Stimulated activated CD8-positive, alpha-beta memory T cell treated with anti-CD3 and anti-CD28 coated beads, Interleukin-15, amount 100 ng/mL, for 4 hours (primary cell): ENCODE results near the gene AKT3.
"Not testable (repeated sequence)": the region's sequence is repeated elsewhere in the genome, so short reads cannot be mapped to it uniquely, and the experiment has no call there.

ENCODE experiments used
- DNase-seq, 2 donors: peaks; one replicate each; pipeline ENCODE4 v3.0.0-alpha.2; 2020; ENCODE audit warnings: low read depth in 2 of 2

Gene AKT3

GRCh38 chr1:243705585-243705984 lies 144.5 kb downstream of the AKT3 start:
- no peak for DNase-seq

DNA sequence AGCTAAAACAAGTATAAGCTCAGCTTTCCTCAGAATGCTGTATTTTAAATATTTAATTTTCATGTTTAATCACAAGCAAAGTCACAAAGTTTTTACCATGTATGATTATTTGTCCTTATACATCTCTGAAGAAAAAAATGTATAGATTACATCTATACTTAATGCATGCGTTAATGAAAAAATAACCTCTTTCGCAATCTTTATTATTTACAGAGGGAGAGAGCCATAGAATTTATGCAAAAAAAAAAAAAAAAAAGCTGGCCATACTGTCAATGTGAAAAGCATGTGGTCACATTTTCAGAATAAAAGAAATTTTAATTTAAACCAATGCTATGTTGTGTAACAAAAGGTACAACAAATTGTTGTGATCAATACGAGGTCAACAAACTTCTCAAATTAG lies 148.2 kb downstream of the AKT3 start:
- no peak for DNase-seq

- no peak for DNase-seq
Measured at GRCh38 chr1:243693800-243694199, 156.2 kb downstream of the AKT3 start.

DNA sequence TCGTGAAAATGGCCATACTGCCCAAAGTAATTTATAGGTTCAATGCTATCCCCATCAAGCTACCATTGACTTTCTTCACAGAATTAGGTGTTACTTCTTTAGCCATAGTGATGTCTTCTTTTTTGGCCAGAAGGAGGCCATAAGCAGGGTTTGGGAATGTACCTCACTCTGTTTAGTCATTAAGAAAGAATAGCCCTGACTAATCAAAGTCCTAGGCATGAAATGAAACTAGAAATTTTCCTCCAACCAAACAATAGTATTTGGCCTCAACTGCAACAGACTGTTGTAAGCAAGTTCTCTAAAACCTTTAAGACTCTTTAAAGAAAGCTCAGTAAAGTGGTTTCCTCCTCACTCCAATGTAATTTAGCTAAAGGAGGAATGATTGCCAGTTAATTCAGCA lies 163.9 kb downstream of the AKT3 start:
- no peak for DNase-seq

DNA sequence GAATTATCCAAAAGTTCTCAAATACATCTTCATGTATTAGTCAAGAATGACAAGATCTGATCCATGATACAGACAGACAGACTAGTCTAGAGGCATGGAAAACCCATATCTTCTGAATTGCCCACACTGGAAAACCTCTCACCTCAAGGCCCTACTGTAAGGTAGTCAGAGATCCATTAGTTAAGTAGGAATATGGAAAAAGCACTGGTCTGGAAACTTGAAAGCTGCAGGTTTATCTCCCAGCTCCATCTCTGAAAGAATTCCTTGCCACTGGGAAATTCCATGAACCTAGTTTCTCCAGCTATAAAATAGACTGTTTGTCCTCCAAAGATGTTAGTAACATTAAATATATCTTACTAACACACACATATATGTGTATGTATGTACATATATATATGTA lies 169.2 kb downstream of the AKT3 start:
- DNase-seq: no peak

- no peak for DNase-seq
Measured at GRCh38 chr1:243672539-243673074, 177.4 kb downstream of the AKT3 start.

- no peak for DNase-seq
Measured at GRCh38 chr1:243667591-243667990, 182.5 kb downstream of the AKT3 start.

DNA sequence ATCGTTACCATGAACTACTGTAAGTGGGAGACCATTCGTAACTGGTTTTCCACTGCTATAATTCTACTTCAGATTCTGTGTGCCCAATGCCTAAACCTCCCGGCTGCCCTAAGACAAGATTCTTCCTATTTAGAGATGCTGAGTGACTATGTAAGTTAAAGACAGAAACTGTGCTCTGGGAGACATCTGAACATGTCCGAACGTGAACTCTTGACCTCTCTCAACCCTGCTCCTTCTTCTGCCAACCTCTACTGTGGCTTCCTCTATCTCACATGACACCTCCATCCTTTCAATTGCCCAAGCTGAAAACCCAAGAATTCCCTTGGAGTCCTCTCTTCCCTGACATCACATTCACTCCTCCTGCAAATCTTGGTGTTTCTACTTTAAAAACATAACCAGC lies 182.9 kb downstream of the AKT3 start:
- no peak for DNase-seq

DNA sequence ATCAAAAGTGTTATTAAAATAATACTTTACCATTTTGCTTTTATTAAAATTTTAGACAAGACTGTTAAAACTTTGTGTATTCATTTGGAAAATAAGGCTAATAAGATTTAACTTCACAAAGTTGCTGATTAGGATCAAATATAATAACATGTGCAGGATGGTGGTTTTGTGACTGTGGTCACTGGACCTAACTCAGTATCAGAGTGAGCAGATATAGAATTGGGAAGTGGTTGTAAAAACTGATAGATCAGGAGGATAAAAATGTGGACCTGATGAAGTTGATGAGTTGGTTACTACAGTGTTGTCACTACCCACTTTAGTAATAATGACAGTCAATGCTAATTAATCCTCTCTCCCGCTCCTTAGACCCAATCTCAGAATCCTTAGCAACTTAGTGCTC lies 186.4 kb downstream of the AKT3 start:
- DNase-seq: no peak

- not testable (repeated sequence) for DNase-seq
Measured at GRCh38 chr1:243662169-243662568, 187.9 kb downstream of the AKT3 start.

DNA sequence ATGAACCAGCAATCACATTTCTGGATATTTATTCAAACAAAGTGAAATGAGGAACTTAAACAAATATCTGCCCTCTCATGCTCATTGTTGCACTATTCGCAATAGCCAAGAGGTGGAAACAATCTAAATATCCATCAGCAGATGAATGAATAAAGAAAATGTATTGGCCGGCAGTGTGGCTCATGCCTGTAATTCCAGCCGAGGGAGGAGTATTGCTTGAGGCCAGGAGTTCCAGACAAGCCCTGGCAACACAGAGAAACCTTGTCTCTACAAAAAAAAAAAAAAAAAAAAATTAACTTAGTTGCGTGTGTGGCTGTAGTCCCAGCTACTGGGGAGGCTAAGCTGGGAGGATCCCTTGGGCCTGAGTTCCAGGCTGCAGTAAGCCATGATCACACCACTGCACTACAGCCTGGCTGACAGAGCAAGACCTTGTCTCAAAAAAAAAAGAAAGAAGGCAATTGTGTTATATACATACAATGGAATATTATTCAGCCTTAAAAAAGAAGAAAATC lies 191.4 kb downstream of the AKT3 start:
- no peak for DNase-seq

DNA sequence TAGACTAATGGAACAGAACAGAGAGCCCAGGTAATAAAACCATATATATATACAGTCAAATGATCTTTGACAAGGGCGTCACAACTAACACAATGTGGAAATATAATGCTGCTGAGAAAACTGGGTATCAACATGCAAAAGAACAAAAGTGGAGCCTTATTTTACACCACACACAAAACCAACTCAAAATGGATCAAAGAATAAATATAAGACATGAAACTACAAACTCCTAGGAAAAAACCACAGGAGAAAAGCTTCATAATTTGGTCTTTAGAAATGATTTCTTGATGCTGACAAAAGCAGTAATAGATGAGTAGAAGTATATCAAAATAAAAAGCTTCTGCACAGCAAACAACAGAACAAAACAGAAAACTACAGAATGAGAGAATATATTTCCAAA lies 192.2 kb downstream of the AKT3 start:
- DNase-seq: no peak

GRCh38 chr1:243649530-243649929 lies 200.5 kb downstream of the AKT3 start:
- not testable (repeated sequence) for DNase-seq

GRCh38 chr1:243646841-243647240 lies 203.2 kb downstream of the AKT3 start:
- DNase-seq: no peak

DNA sequence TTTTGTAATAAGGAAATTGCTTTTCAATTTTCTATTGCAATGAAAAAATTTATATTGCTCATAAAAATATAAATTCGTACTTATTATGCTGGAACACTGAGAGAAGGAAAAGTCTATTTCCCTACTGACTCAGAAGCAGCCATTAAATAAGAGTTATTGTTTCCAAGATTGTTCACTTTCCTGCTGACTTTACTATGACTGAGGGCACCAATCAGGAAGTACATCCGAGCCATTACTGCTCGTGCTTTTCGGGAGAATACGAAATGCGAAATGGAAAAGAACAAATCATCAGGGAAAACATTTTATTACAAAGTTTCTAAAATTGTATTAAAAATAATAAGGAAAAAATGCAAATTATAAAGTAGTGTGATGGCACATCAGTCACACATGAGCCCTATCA lies 204.8 kb downstream of the AKT3 start:
- DNase-seq: no peak

DNA sequence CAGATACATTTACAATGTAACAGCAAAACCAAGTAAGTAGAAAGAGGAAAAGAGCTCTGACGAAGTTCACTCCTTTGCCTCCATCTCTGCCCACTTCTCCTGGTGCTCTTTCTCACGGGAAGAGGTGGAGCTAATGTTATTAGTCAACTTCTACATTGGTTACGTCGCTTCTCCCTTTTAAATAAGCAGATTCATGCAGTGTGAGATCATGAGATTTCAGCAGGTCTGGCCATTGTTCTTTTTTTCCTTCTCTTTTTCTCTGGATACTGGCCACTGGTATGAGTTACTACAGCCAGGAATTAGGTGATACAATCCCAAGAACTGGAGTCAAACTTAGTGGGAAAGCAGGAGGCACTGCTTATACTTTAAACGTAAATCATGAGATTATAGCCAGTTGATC lies 207.1 kb downstream of the AKT3 start:
- no peak for DNase-seq

DNA sequence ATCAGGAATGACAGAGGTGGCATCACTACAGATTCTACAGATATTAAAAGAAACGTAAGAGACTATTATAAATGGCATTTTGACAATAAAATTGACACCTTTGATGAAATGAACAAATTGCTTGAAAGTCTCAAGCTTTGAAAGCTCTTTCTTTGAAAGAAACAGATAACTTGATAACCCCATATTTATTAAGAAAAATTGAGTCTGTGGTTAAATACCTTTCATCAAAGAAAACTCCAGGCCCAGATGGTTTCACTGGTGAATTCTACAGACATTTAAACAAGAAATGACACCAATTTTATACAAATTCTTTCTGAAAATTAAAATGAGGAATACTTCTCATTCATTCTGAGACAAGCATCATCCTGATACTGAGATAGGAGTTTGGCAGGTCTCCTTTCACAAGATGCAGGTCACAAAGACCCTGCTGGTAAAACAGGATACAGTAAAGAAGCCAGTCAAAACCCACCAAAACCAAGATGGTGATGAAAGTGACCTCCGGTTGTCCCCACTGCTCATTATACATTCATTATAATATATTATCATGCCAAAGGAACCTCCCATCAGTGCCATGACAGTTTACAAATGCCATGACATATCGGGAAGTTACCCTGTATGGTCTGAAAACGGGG lies 210.9 kb downstream of the AKT3 start:
- no peak for DNase-seq

DNA sequence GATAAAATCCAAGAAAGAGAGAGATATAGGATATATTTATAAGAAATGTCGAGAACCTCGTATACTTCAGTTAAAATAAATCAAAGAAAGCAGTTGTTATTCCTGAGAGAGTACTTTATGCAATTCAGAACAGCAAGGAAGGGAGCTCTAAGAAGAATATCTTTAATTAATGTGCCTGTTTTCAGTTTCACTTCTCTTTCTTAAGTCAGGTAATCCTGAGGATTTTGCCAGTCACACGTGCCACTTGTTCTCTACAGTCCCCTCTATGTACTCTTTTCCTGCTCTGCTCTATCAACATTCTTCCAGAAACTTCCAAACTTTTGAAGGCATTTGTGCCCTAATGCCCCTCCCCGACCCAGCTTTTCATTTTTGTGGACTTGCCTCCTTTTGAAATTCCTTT lies 211.9 kb downstream of the AKT3 start:
- no peak for DNase-seq

DNA sequence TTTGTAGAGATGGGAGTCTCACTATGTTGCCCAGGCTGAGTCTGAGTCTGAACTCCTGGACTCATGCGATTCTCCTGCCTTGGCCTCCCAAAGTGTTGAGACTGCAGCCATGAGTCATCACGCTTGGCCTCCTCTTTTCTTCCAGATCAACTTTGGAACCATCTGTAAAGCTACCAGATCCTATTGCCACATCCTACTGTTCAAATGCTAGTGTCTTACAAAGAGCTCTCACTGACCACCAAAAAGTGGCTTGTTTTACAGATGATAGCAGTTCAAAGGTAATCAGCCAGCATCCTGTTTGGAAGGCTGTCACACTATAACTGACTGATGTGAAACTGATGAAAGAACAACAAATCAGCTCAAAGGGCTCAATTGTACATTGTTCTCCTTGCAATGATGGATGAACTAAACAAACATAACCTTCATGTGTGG lies 221.6 kb downstream of the AKT3 start:
- DNase-seq: no peak

GRCh38 chr1:243623841-243624240 lies 226.2 kb downstream of the AKT3 start:
- no peak for DNase-seq

DNA sequence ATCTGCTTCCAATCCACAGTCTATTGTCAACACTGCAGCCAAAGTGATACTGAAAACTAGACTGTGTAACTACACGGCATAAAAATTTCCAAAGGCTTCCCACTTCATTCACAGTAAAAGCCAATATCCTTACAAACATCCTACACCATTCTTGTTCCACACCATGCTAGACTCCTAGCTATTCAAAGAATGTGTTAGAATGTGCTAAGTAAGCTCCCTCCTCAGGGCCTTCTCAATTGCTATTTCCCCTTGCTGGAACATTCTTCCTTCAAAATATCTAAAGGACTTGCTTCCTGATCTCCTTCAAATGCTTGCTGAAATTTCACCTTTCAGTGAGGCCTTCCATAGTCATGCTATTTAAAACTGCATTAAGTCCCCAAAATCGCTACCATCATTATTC lies 228.1 kb downstream of the AKT3 start:
- DNase-seq: no peak

- no peak for DNase-seq
Measured at GRCh38 chr1:243620096-243620495, 229.9 kb downstream of the AKT3 start.

DNA sequence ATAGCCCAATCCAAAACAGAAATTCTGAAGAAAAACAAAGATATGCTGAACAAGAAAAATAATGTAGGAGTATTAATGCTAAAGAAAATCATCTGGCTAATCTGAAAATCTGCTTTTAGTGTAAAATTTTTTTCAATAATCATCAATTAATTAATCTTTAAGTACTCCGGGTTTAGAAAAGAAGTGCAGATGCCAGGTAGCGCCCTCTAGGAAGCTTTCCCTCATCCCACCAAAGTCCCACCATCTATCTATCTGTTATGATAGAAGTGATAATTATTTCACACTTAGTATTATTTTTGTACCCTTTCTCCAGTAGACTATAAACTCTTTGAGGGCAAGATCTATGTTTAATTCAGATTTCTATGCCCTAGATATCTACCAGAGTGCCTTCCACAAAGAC lies 240.3 kb downstream of the AKT3 start:
- no peak for DNase-seq

- DNase-seq: no peak
Measured at GRCh38 chr1:243605604-243606003, 244.4 kb downstream of the AKT3 start.
